ENCODE results near the gene BRD7.

The BRD7 gene

GRCh38 chr16:50288026-50288425, 80.8 kb downstream of the BRD7 start:
- no peak for TF ChIP-seq CTCF (IDR thresholded peaks at IDR 0.05; ENCODE audit: control insufficient read depth, extremely low read depth, insufficient read depth)
- no peak overlapping the region for H3K4me3 ChIP-seq (ENCODE audit: low read depth, low read length)
- no peak for DNase-seq (ENCODE audit: low read depth)

- TF ChIP-seq CTCF (IDR thresholded peaks at IDR 0.05; ENCODE audit: control insufficient read depth, extremely low read depth, insufficient read depth): no peak
- no peak for DNase-seq (ENCODE audit: low read depth)
- no peak overlapping the region for H3K4me3 ChIP-seq (ENCODE audit: low read depth, low read length)
Observed at GRCh38 chr16:50286681-50287080, 82.1 kb downstream of the BRD7 start.

GRCh38 chr16:50285406-50286003, 83.3 kb downstream of the BRD7 start:
- DNase-seq (ENCODE audit: low read depth): no peak
- no peak for TF ChIP-seq CTCF (IDR thresholded peaks at IDR 0.05; ENCODE audit: control insufficient read depth, extremely low read depth, insufficient read depth)
- H3K4me3 ChIP-seq (ENCODE audit: low read depth, low read length): no peak overlapping the region

GRCh38 chr16:50284131-50284911, 84.5 kb downstream of the BRD7 start:
- no peak for TF ChIP-seq CTCF (IDR thresholded peaks at IDR 0.05; ENCODE audit: control insufficient read depth, extremely low read depth, insufficient read depth)
- no peak for DNase-seq (ENCODE audit: low read depth)
- H3K4me3 ChIP-seq (ENCODE audit: low read depth, low read length): no peak overlapping the region

GRCh38 chr16:50282955-50283631, 85.7 kb downstream of the BRD7 start:
- H3K4me3 ChIP-seq (ENCODE audit: low read depth, low read length): no peak overlapping the region
- TF ChIP-seq CTCF (IDR thresholded peaks at IDR 0.05; ENCODE audit: control insufficient read depth, extremely low read depth, insufficient read depth): no peak
- no peak for DNase-seq (ENCODE audit: low read depth)

- no peak for TF ChIP-seq CTCF (IDR thresholded peaks at IDR 0.05; ENCODE audit: control insufficient read depth, extremely low read depth, insufficient read depth)
- no peak overlapping the region for H3K4me3 ChIP-seq (ENCODE audit: low read depth, low read length)
- DNase-seq (ENCODE audit: low read depth): no peak
Observed at GRCh38 chr16:50282010-50282538, 86.7 kb downstream of the BRD7 start.

Measured in LNCaP clone FGC (cell line).